NOMO-1 (cell line): Measurements from ENCODE around the gene APEX1.
"Not testable (repeated sequence)": the region's sequence is repeated elsewhere in the genome, so short reads cannot be mapped to it uniquely, and the experiment has no call there.

Experiments
- DNase-seq, 2 experiments: peaks; one replicate each; lab custom pipeline; 2025; ENCODE audit not compliant: unreplicated experiment in 2 of 2; lab: John Stamatoyannopoulos, UW

APEX1 gene

DNA sequence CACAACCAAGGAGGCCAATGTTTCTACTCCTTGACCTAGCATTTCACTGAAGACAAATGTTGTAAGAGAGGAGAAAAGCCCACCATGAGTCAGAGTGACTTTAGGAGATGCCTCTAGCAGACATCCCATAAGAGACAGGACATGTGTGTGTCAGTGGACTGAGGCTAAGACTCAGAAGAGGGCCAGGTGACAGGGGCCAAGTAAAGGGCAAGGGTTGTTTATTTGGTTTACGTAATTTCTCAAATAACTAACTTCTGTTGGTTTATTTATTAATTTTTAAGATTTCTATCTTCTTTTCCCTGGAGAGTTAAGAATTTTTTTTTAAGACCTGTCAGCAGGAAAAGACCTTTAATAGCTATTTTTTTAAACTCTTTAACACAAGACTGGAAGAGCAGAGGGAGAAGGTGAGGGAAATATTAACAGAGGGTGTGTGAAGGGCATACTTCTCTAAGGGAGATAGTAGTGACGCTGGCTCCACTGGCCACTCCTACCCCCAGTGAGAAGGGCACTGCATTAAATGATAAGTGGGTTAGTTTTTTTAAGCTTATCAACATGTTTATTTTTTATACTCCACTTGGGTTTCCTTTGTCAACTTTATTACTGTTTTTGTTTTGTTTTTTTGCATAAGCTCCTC is 17.6 kb downstream of the APEX1 start:
- DNase-seq: no peak

DNA sequence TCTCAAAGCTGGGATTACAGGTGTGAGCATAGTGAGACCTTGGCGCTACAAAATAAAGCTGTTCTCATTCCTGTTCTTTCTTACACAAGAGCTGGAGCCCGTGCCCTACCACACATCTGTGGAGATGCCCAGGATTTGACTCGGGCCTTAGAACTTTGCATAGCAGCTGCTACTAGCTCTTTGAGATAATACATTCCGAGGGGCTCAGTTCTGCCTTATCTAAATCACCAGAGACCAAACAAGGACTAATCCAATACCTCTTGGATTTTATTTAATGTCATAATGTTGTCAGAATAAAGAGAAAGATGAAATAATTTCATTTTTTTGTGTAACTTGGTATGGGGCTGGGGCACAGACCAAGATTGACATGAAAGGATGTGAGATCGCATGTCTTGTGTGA is 21.8 kb downstream of the APEX1 start:
- no peak for DNase-seq

DNA sequence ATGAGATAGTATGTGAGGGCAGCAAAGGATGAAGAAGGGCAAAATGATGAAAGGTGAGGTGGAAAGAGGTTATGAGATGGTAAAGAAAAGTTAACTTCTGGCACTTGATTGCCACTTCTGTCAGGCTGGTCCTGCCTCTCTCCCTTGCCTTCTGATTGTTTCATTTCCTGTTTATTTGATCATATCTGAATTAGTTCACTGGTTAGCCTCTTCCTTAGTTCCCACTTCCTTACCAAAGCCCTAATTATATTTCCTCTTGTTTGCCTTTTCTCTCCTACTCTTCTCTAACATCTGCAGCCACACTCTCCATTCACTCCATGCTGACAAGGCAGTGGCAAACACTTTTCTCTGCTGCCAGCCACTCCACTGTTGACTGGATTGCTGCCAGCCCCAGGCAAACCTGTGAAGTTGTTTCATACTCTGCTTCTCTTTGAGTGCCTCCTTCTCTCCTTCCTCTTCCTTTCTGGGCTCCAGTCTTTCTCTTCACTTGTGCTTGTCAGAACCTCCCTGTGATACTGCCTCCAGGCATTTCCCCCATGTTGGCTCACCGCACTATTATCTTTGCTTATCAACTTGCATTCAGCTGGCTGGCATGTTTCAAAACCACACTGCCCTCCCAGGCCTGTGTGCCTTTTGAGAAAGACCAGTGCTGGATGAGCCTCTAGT is 22.3 kb downstream of the APEX1 start:
- DNase-seq: peak in 1 of 2 experiments; percentile 54

DNA sequence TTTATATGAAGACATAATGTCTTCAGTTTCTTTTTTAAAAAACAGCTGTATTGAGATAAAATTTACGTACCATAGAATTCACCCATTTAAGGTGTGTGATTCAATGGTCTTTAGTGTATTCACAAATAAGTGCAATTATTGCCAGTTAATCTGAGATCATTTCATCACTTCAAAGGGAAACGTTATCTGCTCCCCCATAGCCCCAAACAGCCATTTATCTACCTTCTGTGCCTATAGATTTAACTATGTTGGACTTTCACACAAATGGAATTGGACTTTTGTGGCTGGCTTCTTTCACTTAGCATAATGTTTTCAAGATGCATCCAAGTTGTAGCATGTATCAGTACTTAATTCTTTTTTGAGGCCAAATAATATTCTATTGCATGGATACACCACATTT is 23.9 kb downstream of the APEX1 start:
- no peak for DNase-seq

DNA sequence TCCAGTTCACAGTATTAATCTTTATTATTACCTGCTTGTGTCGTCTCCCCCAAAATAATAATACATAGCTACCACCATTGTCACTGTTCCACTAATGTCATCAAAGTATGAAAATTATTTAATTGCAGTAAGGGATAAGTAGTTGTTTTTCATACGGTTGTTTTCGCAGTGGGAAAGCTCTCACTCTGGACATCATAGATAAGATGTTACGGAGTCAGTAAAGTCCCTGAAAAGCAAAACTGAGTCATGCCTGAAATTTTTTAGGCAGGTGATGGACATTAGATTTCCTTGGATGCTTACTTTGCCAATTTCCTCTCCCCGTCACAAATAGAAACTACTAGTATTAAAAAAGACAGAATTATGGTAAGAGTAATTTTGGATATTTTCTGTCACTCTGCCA is 27.4 kb downstream of the APEX1 start:
- DNase-seq: no peak

DNA sequence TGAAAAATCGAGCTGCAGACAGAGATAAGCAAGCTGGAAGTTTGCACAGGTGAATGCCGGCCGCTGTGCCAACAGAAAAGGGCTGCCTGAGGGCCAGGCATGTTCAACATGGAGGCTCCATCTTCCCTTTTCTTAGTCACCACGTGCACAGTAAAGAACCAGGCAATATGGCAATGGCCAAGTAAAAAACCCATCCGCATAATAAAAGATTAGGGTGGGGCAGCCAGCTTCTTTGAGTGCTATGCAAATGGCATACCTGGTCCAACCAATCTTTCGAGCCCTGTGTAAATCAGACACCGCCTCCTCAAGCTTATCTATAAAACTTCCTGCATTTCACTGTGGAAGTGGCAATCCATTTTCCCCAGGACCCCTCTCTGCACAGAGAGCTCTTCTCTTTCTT is 30.9 kb downstream of the APEX1 start:
- DNase-seq: no peak

DNA sequence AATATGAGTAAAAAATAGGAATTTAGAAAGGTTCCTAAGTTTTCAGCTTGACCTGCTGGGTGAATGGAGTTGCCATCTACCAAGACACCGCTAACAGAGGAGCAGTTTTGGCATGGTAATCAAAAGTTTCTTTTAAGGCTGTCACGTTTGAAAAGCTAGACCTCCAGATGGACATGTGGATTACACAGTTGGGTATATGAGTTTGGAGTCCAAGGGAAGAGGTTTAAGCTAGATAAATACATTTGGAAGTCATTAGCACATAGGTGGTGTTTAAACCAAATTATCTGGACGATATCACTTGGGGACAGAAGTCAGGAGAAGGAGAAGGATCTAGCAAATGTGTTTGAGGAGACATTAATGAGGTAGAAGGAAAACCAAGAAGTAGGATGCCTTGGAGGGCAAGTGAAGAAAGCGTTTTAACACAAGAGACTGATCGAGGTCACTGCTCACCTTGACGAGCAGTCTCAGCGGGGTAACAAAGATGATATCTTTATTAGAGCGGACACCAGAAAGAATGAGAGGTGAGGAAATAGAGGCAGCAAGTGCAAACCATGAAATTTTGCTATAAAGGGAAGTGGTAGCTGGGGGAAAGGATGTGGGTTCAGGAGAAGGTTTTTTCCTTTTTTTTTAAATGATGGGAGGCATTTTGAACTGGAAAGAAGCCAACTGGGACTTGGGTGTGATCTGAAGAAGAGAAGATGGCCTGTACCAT is 31.8 kb downstream of the APEX1 start:
- peak; percentile 19 to 30 for DNase-seq

DNA sequence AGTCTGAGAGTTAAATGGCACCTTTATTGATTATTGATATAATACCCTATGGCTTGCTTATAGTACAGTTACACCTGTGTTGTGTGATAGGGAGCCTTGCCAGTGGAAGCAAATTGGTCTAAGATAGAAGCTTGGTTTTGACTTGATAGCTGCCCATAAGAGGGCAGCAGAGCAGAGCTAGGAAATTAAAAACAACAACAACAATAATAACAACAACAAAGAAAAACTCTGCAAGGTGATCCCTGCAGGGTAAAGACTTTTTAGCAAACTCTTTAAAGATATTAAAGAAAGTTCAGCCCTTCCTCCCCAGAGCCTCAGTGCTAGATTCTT is 32.3 kb downstream of the APEX1 start:
- DNase-seq: no peak

DNA sequence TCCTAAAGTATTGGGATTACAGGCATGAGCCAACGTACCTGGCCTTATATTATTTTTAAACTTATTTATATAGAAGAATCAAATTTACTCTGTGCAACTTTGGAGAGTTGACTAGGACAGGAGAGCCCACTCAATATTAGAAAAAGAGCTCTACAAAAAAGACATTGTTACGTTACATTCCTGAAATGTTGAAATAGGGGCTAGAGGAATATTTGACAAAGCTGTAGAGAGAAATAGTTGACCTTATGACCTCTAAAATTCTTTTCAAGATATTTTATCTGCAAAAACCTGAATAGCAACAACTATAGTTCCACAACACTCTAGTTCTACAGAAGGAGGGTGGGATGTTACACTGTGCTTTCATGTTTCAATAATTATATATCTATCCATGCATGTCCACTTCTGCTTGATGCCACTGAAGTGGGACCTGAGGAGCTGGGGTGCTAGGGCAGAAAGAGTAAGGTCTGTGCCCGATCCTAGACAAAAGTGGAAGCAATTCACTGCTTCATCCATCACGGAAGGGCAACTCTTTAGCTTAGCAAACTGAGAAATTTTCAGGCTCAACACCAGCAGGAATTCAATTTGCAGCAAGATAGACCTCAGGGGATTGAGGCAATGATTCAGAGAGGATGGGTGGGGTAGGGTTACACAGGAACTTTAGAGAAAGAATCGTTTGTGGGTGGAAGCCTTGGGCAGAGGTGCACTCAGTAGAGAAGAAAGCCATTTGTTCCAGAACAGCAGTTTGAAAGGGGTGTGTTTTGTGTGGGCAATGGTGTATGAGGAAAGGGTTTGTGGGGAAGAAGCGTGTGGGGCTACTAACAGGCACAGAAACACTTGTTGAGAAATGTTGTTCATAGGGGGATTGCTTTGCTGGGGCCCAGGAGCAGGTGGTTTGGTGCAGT is 34.3 kb downstream of the APEX1 start:
- DNase-seq: peak; percentile 61 to 71

DNA sequence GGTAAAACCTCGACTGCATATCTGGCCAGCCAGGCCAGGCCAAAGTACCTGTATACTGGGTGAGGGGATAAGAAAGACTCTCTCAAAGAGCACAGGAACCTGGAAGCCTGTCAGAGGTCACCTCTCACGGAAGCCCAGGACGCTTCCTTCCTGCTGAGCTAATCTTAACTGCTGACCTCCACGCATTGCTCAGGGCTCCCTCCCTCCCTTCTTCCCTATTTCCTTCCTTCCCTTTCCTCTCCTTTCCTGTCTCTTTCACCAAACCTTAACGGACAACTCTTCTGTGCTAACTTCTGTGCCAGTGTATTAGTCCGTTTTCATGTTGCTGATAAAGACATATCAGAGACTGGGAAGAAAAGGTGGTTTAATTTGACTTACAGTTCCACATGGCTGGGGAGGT is 35.5 kb downstream of the APEX1 start:
- no peak for DNase-seq

DNA sequence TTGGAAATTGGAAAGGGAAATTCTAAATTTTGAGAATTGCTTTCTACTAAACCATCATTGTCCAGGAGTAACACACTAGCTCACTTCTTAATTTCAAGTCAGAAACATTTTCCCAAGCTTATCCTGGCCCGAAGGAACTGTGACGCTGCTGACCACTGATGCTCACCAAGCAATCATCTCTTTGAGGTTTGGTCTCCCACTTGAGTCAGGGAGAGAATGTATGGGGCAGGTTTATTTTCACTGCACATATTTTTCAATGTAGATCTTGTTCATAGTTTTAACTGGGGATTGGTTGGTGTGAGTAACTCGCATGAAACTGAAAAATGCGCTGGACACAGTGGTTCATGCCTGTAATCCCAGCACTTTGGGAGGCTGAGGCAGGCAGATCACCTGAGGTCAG is 37.5 kb downstream of the APEX1 start:
- no peak for DNase-seq

DNA sequence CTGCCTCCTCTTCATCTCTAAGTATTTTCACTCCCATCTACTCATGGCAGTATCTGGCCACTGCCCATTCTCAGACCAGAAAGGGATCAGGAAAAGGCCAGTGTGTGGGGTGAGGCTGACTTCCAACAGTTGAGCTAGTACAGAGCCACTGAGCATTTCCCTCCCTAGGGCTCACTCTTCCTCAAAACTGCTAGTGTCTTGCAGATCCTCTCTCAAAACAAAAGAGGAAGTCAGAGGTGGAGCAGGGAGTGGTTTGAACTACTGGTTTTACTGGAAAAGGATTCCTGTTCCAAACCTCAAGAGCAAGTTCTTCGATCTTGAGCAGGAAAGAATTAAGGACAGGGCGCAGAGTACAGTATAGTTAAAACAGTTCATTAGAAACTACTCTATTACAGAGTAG is 38.6 kb downstream of the APEX1 start:
- DNase-seq: peak; percentile 53 to 73

DNA sequence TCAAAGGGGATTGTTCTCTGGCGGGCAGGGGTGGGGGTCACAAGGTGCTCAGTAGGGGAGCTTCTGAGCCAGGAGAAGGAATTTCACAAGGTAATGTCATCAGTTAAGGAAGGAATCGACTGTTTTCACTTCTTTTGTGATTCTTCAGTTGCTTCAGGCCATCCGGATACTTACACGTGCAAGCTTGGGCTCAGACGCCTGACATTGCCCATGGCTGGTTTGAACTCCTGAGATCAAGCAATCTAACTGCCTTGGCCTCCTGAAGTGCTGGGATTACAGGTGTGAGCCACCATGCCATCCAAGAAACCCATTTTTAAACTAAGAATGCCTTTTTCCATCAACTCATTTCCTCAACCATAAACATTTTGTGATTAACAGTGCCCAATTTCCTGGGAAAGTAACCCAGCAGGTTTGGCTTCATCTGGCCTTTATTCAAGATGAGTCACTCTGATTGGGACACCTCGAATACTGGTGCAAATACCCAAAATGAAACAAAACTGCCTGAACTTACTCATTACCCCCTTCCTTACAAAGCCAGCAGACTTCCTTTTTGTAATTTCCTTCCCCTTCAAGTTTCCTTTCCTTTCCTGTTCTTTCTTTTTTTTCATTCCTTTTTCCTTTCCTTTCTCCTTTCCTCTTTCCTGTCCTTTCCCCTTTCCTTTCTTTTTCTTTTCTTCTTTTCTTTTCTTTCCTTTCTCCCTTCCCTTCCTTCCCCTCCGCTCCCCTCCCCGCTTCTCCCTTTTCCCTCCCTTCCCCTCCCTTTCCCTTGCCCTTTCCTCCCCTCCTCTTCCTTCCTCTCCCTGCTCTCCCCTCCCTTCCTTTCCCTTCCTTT is 40.1 kb downstream of the APEX1 start:
- peak; percentile 20 to 63 for DNase-seq

DNA sequence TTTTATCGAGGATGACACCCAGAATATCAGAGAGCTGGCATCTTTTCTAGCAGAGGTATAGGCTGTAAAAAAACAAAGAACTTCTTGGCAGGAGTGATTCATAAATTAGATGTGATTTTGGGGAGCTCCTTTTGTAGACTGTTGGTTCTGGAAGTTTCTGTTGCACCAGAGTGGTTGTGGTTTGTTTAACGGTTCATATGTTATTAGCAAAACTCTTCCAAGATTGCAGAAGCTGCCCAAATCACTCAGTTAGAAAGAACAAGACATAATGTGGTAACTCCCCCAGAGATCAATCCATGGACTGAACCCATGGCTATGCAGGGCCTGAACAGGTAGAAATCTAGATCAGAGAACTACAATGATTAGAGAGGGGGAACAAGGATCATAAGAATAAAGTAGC is 43.6 kb downstream of the APEX1 start:
- peak; percentile 24 to 53 for DNase-seq

DNA sequence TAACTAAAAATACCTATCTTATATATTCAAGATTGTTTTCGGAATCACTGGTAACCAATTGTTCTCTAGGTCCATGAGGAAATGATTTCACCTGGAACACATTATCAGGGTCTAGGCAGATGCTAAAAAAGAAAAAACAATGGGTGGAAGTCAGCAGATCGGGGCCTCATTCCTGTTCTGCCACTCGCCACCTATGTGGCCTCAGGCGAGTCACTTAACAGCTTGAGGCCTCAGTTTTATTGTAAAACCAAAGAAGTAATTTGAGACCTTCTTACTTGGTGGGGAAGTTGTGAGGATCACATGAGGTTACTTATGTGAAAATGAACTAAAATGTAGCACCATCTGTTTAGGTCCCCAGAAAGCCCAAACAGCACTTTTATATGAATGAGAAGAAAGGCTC is 44.1 kb downstream of the APEX1 start:
- peak in 1 of 2 experiments; percentile 8 for DNase-seq

DNA sequence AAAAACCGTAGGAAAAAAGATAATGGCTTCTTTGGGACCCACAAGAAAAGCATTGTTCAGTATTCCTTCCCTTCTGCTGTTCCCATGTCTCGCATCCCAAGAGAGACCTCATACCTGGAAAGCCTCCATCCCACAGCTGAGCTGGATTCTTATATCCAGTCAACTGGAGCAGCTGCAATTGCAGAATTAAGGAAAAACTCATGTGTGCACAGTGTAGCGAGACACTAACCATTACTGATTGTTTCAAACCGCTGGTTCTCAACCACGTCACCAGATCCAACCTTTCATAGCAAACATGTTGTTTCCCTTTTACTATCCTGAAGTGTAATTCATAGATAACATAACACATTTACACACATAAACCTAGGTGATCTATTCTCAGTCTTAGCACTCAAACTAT is 44.9 kb downstream of the APEX1 start:
- DNase-seq: no peak

DNA sequence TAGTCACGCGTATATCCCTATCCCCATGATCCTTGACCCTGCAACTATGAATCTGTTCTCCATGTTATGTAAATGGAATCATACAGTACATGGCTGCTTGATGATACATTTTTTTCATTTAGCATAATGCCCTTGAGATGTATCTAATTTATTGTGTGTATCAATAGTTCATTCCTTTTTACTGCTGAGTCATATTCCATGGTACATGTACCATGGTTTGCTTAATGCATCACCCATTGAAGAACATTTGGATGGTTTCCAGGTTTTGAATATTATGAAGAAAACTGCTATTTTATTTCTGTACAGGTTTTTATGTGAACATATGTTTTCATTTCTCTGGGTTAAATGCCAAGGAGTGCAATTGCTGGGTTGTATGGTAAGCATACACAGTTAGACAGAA is 46.3 kb downstream of the APEX1 start:
- DNase-seq: no peak

DNA sequence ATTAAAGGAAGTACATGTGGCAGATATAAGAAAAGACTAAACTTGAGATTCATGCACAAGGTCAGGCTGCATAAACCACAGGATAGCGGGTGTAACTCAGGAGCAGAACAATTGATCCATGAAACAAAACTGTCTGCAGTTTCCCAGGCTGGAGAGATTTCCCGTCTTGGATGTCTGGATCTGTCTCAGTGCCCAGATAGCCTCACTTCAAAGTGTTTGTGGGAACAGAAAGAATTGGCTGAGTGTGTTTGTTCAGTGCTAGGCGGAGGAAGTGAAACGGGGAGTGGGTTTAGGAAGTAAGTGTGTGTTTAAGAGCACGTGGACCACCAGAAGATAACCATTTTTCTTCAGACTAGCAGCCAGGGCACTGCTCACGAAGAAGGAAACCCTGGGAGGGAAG is 48.9 kb downstream of the APEX1 start:
- DNase-seq: peak; percentile 16 to 40

DNA sequence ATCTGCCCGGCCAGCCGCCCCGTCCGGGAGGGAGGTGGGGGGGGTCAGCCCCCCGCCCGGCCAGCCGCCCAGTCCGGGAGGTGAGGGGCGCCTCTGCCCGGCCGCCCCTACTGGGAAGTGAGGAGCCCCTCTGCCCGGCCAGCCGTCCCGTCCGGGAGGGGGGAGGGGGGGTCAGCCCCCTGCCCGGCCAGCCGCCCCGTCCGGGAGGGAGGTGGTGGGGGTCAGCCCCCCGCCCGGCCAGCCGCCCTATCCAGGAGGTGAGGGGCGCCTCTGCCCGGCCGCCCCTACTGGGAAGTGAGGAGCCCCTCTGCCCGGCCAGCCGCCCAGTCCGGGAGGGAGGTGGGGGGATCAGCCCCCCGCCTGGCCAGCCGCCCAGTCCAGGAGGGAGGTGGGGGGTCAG is 51.2 kb downstream of the APEX1 start:
- not testable (repeated sequence) for DNase-seq

DNA sequence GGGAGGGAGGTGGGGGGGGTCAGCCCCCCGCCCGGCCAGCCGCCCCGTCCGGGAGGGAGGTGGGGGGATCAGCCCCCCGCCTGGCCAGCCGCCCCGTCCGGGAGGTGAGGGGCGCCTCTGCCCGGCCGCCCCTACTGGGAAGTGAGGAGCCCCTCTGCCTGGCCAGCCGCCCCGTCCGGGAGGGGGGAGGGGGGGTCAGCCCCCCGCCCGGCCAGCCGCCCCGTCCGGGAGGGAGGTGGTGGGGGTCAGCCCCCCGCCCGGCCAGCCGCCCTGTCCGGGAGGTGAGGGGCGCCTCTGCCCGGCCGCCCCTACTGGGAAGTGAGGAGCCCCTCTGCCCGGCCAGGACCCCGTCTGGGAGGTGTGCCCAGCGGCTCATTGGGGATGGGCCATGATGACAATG is 51.7 kb downstream of the APEX1 start:
- not testable (repeated sequence) for DNase-seq
